AG04449 (cell line): ENCODE data around the gene LAMA2.

Source experiments
- CTCF ChIA-PET: fragments of 350-600 bp; formaldehyde crosslinking; extraction: SDS; loops from one replicate; lab custom pipeline; 2021; ENCODE audit warnings: antibody characterized with exemption; lab: Yijun Ruan, JAX
- POLR2A ChIA-PET: fragments of 400-600, 350-600 bp; formaldehyde crosslinking; extraction: SDS; loops from one replicate; lab custom pipeline; 2020; ENCODE audit warnings: antibody characterized with exemption, inconsistent platforms; lab: Yijun Ruan, JAX
- DNase-seq: peaks from one replicate; pipeline ENCODE4 v3.0.0-alpha.2; 2010; ENCODE audit warnings: low read depth, low spot score
- H3K4me3 ChIP-seq: 2 replicates; pipeline ENCODE4 v1.5.1; 2011; ENCODE audit warnings: low read depth, mild to moderate bottlenecking, control low read depth, low read length
- TF ChIP-seq, protein P1 (sequence below): IDR thresholded peaks from one replicate; pipeline ENCODE4 v1.5.1; 2011; ENCODE audit warnings: mild to moderate bottlenecking, moderate library complexity, low read length, control low read depth, inconsistent platforms; ENCODE audit not compliant: insufficient read depth; ENCODE audit errors: missing control alignments

LAMA2 gene

GRCh38 chr6:129007701-129008373 is 124.9 kb downstream of the LAMA2 start:
- CTCF ChIA-PET = no interaction called here

DNA sequence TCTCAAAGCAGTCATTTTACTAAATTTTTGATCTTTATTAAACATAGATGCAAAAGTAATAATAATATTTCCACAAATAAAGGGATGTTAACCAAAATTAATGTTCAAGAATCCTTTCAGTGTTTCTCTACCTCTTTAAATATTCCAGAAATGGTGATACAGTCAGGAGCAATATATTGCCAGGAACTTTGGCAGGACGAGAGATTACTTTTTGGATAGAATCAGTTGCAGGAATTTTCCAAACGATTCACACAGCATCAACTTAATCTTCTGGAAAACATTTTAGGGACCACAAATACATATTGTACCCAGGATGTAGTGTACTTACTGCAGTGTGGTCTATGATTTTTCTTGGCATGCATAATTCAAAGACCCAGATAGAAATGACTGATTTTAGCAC is 125.7 kb downstream of the LAMA2 start:
- CTCF ChIA-PET = no interaction called here
- no peak overlapping the region for H3K4me3 ChIP-seq
- POLR2A ChIA-PET = no interaction called here
- no peak for DNase-seq
- TF ChIP-seq, protein P1, sequence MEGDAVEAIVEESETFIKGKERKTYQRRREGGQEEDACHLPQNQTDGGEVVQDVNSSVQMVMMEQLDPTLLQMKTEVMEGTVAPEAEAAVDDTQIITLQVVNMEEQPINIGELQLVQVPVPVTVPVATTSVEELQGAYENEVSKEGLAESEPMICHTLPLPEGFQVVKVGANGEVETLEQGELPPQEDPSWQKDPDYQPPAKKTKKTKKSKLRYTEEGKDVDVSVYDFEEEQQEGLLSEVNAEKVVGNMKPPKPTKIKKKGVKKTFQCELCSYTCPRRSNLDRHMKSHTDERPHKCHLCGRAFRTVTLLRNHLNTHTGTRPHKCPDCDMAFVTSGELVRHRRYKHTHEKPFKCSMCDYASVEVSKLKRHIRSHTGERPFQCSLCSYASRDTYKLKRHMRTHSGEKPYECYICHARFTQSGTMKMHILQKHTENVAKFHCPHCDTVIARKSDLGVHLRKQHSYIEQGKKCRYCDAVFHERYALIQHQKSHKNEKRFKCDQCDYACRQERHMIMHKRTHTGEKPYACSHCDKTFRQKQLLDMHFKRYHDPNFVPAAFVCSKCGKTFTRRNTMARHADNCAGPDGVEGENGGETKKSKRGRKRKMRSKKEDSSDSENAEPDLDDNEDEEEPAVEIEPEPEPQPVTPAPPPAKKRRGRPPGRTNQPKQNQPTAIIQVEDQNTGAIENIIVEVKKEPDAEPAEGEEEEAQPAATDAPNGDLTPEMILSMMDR = no peak

More at GRCh38 chr6:129007701-129008373, 124.9 kb downstream of the LAMA2 start:
- POLR2A ChIA-PET = no interaction called here
- H3K4me3 ChIP-seq = no peak overlapping the region
- no peak for DNase-seq
- TF ChIP-seq, protein P1 = no peak

- CTCF ChIA-PET = no interaction called here
- DNase-seq = no peak
- POLR2A ChIA-PET = no interaction called here
- TF ChIP-seq, protein P1 = no peak
- no peak overlapping the region for H3K4me3 ChIP-seq
Measured at GRCh38 chr6:129009851-129010250, 126.9 kb downstream of the LAMA2 start.

DNA sequence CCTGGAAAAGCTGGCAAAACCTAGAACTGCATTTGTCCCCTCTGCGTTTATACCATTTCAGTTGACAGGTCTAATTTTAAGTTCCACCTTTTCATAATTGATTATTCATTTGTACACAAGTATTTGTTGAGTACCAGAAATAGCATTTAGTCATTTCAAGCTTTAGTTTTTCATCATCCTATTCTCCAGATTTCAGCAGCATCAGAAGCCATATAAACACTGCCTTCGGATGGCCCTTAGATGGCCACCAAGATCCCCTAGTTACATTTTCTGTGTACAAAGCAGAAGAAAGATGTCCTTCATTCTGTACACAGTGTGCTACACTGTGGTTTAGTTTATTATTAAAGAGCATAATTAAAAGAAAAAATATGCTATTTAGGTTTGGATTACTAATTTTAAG is 131.4 kb downstream of the LAMA2 start:
- CTCF ChIA-PET = no interaction called here
- TF ChIP-seq, protein P1 = no peak
- H3K4me3 ChIP-seq = no peak overlapping the region
- DNase-seq = no peak
- POLR2A ChIA-PET = no interaction called here

DNA sequence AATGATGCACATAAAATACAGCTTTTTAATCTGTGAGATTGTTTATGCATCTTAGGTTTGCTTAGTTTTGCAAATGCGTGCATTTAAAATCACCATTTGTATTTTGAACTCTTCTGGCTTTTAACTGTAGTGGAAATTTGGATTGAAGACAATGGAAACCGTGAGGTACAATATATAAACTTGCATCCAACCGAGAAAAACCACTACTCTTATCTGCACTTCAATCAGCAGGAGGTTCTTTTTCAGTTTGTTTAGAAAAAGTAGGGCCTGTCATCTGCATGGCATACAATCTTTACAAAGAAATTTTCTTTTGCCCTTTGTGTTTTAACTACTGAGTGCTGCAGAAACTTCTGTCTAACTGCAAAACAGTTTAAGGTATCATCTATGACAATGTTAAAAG is 132.8 kb downstream of the LAMA2 start:
- H3K4me3 ChIP-seq = no peak overlapping the region
- POLR2A ChIA-PET = no interaction called here
- DNase-seq = no peak
- TF ChIP-seq, protein P1 = no peak
- CTCF ChIA-PET = no interaction called here

DNA sequence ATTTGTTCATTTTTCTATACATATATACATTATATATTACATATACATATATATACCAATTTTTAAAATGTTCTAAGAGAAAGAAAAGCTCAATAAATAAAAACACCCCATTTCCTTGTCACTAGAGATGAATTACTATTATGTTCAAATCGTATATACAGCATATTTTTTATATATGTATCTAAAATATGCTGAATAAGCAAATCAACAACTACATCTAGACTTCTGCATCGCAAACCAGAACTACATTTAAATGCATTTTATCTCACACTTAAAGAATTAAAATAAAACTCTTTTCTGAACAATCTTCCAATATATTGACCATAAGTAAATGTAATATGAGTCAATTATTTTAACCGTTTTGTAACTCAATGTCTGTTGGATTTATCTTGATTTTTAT is 133.9 kb downstream of the LAMA2 start:
- ChIA-PET POLR2A (no interaction called here), CTCF (no interaction called here)
- TF ChIP-seq, protein P1 = no peak
- no peak for DNase-seq
- no peak overlapping the region for H3K4me3 ChIP-seq
